ENCODE results near the gene ELF5. TPM values are rescaled to one million over a fixed set of nuclear protein-coding genes. Genes with fewer than 3 reads are reported as not detected.

Gene ELF5
- total RNA-seq, 1 donor from 2014 or later: 0.35 TPM

DNA sequence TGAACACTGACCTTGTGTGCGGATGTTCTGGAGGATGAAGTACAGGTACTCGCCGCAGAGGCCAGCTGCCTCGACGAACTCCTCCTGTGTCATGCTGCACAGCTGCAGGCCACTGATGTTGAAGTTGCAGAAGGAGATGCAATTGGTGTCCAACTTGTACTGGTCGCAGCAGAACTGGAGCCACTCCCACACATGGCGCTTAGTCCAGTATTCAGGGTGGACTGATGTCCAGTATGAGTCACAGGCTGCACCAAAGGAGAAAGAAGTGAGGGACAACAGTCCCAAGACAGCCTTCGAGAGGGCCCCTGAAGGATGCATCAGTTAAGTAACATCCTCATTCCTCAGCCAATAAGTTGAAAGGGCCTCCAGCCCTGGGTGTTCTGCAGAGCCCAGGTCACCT is 20.1 kb downstream of the ELF5 start:
- DNase-seq (ENCODE audit: low read depth): no peak

DNA sequence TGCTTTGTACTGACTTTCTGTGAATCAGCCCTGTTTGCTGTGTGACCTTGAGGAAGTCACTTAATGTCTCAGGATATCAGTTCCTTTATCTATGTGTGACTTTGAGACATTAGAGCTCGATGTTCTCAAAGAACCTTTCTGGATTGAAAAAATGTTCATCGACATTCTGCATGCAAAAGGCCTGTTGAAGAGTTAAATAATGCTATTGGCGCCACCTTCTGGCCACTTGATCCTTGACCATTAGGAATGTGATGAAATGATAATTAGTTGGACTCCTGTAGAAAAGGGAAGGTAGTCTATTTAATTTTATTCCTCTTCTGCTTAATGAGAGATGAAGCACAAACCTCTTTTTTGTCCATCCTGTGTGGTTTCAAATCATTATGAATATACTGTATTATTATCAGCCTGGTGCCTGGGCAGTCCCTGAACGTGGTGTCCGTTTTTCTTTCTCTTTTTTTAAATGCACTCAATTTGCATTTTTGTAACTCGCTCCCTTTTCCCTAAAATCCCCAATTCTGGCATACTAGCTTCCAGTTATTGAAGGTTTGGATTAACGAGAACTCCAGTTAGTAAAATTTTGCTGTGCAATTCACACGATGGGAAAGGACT is 20.7 kb downstream of the ELF5 start:
- DNase-seq (ENCODE audit: low read depth): peak; percentile 70

DNA sequence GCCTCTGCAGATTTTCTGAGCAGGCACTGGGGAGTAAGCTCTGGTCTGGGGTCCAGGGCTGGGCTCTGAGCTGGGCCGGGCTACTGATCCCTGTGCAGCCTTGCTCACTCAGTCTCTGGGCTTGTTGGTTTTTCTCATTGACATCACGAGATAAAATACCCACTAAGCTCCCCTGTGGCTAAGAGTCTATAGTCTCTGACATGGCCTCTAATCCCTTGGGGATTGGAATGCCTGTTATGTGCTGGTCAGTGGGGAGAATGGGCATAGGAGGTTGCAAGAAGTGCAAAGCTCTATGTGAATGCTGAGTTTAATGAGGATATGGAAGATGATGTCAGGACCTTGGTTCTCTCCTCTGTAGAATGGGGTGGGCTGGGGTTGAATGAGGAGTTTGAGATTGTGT is 23.3 kb downstream of the ELF5 start:
- DNase-seq (ENCODE audit: low read depth): no peak

DNA sequence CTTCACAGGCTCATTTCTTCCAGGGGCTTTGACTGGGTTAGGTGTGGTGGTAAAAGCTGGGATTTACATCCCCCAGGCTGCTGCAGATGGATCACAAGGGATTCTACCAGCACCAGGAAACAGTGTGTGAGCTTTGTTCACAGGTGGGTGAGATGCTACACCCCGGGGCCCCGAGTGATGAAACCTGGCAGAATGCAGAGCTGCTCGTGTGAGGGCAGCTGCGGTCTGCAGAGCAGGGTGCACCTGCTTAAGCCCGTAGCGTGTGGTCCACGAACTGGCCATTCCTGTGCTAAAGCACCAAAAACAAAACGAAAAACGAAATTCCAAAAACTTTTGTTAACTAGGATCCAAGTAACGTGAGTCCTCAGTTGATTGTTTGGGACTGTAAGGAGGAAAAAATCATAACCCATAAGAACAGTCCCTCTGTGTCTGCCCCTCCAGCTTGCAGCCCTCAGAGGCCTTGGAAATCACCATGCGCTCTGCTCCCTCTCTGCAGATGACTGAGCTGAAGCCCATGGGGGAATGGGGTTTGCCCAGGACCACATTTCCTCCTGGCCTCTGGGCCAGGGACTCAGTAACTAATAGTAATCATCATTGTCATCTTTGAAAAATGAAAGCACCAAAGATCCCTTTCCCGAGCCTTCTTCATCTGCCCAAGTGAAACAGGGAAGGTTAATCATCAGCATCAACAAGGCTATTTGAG is 24.6 kb downstream of the ELF5 start:
- no peak for DNase-seq (ENCODE audit: low read depth)

DNA sequence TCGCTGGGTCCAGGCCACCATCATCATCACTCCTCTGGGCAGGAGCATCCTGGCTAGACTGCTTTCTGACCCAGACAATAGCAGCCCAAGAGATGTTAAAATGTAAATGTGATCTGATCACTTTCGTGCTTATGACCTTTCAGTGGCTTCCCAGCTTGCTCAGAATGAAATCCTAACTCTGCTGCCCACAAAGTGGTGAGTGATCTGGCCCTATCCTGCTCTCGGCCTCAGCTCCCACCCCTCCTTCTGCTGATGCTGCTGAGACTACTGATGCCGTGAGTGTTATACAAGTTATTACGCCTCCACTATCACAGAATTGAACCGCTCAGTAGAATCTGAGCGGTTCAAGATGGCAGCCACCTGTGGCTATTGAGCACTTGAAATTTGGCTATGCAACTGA is 26.2 kb downstream of the ELF5 start:
- DNase-seq (ENCODE audit: low read depth): no peak

DNA sequence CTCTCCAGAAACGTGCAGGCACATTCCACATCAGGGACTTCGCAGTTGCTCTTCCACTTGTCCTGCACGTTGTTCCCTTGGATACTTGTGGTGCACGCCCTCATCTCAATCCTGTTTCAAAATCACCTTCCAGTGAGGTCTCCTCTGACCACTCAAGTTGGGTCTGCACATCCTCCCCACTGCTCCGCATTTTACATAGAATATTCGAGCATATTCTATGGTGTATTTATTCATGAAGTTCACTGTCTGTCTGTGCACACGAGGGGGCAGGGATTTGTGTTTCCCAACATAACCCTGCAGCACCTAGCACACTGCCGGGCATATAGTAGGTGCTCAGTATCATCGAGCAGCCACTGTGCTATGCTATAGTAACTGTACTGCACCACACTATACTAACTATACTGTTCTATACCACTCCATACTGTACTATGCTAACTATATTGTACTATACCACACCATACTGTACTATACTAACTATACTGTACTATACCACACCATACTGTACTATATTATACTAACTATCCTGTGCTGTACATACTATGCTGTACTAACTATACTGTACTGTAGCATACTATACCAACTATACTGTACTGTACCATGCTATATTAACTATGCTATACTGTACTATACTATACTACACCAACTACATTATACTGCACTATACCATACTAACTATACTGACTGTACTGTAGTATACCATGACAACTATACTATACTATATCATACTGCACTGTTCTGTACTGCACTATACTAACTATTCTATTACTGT is 30.3 kb downstream of the ELF5 start:
- DNase-seq (ENCODE audit: low read depth): no peak

DNA sequence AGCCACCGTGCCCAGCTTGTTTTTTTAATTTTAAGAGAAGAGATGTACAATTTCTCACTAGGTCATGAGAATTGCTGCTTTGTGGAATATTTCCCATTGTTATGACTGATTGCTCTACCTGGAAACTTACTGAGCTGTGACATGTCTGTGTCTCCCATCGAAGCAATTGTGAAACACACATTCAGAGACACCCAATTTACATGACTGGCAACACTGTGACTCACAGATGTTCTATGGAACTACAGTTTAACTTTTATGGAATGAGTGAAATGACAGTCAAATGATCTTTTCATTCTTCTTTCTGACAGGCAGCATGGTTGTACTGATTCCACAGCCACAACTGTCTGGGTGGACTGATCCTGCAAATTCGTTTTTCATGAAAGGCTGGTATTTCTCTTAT is 32.3 kb downstream of the ELF5 start:
- peak; percentile 81 for DNase-seq (ENCODE audit: low read depth)

DNA sequence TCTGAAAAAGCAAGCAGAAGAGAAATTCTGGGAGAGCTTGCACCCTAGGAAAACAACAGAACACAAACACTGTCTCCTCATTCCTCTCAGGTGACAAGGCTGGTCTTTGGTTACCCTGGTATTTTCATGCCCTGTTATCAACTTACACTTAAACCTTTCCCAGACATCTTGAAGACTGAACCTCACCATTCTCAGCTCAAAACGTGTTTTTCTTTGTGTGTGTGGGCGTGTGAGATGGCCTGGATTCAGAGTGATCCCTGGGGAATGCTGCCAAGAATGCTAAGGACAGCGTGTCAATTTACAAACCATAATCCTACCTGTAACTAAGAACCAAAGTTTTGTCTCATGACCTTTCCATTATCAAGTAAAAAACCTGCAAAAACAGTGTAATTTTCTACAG is 33.3 kb downstream of the ELF5 start:
- peak; percentile 79 for DNase-seq (ENCODE audit: low read depth)

DNA sequence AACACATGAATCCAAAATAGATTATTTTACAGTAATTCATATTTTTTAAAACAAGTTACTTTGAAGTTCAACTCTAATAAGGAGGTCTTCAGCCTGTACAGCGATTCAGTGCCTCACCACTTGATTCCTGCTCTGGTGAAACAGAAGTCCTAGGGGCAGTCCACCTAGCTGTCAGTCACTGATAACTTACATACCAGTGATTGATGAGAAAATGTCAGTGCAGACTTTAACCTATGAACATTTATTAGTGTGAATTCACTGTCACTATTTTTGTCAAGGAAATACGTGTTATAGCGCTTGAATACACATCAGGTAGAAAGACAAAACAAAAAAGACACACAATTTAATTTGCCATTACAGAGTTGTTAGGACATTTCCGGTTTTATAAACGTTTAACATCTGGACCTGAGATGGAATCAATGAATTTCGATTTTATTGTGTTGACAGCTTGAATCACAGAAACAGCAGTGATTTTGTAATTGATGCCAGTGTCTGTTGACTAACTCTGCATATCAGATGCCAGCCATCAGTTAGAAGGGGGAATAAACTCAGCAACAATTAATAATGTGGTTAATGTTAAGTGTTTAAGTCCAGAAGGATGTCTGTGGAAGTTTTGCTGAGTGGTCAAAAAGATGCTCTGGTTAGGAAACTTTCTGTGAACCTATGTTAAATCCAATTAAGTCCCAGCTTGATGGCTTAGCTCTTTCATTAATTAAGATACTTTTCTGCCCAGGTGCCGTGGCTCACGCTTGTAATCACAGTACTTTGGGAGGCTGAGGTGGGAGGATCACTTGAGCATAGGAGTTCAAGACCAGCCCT is 34.5 kb downstream of the ELF5 start:
- no peak for DNase-seq (ENCODE audit: low read depth)

DNA sequence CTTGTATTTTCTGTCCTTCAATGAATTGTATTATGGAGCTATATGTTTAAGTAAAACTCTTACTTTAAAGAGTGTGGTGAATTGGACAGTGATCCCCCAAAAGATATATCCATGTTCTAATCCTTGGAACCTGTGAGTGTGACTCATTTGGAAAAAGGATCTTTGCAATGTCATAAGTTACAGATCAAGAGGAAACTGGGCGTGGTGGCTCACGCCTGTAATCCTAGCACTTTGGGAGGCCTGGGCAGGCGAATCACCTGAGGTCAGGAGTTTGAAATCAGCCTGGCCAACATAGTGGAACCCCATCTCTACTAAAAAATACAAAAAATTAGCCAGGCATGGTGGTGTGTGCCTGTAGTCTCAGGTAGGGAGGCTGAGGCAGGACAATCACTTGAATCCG is 36.7 kb downstream of the ELF5 start:
- DNase-seq (ENCODE audit: low read depth): no peak

DNA sequence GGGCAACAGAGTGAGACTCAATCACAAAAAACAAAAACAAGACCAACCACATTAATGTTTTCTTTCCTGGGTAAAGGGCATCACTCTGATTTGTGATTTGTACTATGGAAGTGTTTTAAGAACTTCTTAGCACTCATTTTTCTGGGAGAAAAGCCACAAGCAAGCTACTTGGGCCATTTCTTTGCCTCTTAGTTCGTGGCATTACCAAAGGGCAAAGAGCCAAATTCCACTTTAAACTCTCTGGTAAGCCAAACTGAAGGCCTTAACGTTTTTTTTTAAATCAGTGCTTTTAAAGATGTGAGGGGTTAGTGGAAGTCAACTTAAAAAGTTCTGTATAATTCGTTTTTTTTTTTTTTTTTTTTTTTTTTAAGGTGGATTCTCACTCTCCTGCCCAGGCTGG is 37.9 kb downstream of the ELF5 start:
- DNase-seq (ENCODE audit: low read depth): peak; percentile 6

DNA sequence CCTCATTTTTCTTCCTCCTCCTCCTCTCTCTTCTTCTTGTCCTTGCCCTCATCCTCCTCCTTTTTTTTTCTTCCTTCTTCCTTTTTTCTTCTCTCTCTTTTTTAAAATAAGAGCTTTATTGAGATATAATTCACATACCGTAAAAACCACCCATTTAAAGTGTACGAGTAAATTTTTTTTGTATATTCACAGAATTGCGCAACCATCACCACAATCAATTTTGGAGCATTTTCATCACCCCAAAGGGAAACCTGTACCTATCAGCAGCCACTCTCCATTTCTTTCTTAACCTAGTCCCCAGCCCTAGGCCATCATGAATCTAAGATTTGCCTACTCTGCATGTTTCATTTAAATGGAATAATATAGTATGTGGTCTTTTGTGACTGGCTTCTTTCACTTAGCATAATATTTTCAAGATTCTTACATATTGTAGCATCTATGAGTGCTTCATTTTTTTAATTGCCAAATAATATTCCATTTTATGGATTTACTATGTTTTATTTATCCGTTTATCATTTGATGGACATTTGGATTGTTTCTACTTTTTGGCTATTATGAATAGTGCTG is 39.9 kb downstream of the ELF5 start:
- DNase-seq (ENCODE audit: low read depth): no peak

DNA sequence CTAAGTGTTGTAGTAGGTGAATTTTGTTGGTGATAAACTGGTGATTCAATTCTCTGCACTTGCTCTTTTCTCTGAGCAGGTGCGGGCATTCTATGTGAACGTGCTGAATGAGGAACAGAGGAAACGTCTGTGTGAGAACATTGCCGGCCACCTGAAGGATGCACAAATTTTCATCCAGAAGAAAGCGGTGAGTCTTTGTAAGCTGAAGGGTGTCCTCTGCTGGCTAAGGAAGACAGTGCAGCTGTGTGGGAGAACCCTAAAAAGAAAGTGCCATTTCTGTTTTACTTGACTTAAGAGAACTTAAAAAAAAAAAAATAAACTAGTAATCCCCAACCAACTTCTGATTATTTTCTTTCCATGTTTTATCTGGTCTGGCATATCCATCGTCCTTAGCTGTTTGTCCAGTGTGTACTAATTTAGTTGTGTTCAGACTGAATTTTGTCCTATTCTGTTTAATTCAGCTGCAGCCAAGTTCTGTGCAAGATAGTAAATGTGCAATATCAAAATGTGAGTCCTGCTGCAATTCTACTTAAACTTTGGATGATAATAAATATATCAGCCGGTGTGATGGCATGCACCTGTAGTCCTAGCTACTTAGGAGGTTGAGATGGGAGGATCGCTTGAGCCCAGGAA is 45.3 kb downstream of the ELF5 start:
- DNase-seq (ENCODE audit: low read depth): peak; percentile 51

DNA sequence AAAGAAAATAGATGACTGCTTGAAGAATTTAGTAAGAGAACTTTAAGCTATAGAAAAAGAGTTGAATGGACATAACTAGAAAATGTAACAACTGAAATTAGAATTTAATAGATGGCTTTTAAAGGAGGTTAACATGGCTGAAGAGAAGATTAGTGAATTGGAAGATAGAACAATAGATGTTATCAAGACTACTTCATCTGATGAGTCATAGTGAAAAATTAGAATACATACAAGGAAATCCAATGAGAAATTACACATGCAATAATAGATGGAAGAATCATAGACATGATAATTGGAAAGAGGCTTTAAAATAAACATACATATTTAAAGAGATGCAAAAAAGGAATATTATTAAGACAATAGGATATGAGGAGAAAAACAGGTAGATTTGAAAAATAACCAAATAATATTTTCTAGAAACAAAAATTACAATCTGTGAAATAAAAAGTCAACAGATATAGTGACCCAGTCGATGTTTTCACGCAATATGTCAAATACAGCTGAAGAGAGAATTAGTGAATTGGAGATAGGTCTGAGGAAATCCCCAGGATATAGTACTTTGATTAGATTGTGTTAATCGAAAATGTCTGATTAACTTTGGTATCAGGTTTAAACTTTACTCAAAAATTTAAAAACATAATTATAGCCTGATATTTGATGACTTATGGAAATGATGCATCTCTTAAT is 46.6 kb downstream of the ELF5 start:
- DNase-seq (ENCODE audit: low read depth): peak; percentile 9

DNA sequence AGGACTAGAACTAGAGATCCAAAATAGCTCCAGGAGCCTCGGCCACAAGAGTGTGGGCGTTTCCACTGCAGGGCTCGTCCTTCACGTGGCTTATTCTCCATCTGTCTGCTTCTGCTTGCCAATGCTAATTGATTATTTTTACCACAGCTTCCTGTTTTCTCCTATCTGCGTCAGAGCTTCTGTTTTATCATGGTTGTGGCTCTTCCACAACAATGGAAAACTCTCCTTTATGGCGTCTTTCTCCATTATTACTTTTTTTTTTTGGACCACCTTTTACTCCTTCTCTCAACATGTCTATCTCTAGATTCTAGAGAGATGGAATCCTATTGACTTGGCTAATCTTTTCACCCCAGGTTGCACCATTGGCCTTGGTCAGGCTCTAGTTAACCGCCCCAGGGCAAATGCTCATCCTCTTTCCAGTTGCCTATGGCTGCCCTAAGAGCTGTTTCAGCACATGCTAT is 49.0 kb downstream of the ELF5 start:
- no peak for DNase-seq (ENCODE audit: low read depth)

DNA sequence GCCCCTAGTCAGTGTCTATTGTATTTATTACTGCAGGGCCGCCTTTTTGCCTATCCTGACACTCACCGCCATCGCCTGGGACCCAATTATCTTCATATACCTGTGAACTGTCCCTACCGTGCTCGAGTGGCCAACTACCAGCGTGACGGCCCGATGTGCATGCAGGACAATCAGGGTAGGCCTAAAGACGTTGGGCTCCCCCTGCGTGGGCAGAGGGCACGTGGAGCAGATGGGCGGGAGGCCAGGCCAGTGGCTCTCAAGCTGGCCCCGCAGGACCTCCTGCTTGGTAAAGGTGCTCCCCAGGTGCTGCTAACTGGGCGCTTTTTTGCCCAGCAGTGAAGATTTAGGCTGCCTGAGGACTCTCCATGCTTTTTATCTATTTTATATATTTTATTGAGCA is 52.4 kb downstream of the ELF5 start:
- DNase-seq (ENCODE audit: low read depth): no peak

DNA sequence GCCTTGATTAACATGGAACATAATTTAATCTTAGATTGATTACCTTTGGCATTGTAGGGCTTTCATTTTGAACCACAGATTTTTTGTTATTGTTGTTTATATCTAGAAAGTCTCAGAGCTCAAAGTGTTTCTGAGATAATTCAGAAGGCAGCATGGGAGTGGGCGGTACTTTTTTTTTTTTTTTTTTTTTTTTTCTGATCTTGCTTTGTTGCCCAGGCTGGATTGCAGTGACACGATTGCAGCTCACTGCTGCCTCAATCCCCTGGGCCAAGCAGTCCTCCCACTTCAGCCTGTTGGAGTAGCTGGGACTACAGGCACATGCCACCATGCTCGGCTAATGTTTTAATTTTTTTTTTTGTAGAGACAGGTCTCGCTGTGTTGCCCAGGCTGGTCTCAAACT is 53.3 kb downstream of the ELF5 start:
- no peak for DNase-seq (ENCODE audit: low read depth)

DNA sequence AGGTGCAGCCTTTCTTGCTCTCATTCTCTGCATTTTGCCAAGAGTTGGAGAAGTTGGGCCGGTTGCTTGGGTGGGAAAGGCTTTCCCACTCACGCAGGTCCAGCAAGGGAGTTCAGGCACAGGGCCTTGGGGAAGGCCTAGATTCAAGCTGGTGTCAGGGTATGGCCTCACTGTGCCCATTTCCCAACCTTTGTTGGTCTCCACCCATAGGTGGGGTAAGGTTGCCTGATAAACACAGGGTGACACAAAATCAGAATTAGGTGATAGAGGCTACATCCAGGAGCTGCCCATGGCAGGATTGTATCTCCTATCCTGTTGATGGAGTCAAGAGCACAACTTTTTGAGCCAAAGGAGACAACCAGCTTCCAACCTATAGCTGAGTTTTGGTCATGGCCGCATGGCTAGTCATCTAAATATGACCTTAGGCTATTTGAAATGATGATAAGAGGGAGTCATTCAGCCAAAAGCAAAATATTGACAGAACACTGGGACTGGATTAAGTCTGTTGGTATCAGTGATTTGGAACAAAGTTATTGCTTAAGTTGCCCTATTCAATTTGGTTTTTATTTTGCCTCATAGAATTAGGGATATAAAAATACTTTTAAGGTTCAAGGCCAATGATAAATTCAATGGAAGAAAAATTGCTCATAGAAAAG is 54.0 kb downstream of the ELF5 start:
- no peak for DNase-seq (ENCODE audit: low read depth)

DNA sequence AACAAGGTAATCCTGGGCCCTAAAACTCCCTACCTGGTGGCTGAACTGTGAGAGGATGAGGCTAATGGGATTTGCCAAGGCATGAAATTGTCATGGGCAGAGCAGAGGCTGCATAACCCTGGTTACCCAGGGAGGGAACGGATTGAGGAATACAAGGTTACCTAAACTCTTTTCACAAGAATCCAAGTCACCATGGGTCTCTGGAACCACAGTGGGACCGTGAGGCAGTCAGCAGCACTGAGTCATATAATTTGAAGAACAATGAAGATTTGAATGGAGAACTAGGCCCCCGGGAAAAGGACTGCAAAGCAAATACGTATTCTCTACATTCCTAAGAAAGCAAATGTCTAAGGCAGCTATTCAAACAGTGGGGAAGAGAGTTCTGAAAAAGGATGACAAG is 55.1 kb downstream of the ELF5 start:
- DNase-seq (ENCODE audit: low read depth): no peak

DNA sequence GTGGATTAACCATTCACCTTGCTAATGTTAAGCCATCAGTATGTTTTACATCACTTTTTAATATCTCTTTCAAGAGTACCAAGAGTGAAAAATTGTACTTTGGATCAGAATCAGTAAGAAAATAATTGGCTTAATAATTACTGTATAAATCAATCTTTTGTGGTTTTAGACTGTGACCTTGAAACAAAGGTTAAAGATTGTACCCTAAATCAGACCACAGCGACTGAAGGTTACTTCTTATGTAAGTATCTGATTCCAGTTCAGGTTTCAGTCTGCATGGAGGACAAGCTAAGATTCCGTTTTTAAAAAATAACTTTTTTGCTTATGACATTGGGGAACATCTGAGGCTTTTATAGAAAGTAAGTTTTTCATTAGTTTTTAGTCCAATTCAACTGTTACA is 56.0 kb downstream of the ELF5 start:
- no peak for DNase-seq (ENCODE audit: low read depth)
